ENCODE measurements around the gene ATG3.

DNA sequence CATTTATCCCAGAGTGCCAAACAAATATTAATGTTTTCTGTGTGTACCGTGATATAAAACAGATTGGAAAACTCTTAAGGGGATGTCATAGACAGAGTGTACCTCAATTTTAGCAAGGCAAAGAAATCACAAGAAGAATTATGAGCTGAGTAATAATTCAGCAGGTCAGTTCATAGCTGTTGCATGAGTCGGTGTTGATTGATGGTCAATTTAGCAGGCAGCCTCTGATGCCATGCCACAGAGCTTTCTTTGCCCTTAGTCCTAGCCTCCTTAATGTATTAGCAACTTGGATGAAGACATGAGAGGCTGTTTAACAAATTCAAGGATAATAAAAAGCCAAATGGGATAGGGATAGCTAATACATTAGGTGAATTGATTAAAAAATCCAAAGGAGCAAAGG, 6.9 kb upstream of the ATG3 start:
- TF ChIP-seq, protein P1, sequence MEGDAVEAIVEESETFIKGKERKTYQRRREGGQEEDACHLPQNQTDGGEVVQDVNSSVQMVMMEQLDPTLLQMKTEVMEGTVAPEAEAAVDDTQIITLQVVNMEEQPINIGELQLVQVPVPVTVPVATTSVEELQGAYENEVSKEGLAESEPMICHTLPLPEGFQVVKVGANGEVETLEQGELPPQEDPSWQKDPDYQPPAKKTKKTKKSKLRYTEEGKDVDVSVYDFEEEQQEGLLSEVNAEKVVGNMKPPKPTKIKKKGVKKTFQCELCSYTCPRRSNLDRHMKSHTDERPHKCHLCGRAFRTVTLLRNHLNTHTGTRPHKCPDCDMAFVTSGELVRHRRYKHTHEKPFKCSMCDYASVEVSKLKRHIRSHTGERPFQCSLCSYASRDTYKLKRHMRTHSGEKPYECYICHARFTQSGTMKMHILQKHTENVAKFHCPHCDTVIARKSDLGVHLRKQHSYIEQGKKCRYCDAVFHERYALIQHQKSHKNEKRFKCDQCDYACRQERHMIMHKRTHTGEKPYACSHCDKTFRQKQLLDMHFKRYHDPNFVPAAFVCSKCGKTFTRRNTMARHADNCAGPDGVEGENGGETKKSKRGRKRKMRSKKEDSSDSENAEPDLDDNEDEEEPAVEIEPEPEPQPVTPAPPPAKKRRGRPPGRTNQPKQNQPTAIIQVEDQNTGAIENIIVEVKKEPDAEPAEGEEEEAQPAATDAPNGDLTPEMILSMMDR (IDR thresholded peaks at IDR 0.05), result no peak
- no peak for TF ChIP-seq POLR2A (IDR thresholded peaks at IDR 0.05)
